ENCODE measurements around the gene BTLA.
"Not testable (repeated sequence)": the region's sequence is repeated elsewhere in the genome, so short reads cannot be mapped to it uniquely, and the experiment has no call there.

The BTLA gene

GRCh38 chr3:112476346-112476745 lies 22.9 kb downstream of the BTLA start:
- H3K9me3 ChIP-seq (ENCODE audit: control insufficient read depth, insufficient read depth, low read length) = no peaks in the 10 kb centered on the region
- peaks cover 7% of the 10 kb centered on the region for H3K4me1 ChIP-seq (ENCODE audit: insufficient read depth, low read length)
- H3K9ac ChIP-seq (ENCODE audit: low read depth, low read length) = no peak overlapping the region
- no peaks in the 10 kb centered on the region for H3K36me3 ChIP-seq (ENCODE audit: insufficient read depth, low read length)

GRCh38 chr3:112474796-112475195 lies 24.5 kb downstream of the BTLA start:
- Histone ChIP-seq H3K4me1 (ENCODE audit: insufficient read depth, low read length) (no peaks in the 10 kb centered on the region), H3K36me3 (ENCODE audit: insufficient read depth, low read length) (no peaks in the 10 kb centered on the region), H3K9ac (ENCODE audit: low read depth, low read length) (no peak overlapping the region), H3K9me3 (ENCODE audit: control insufficient read depth, insufficient read depth, low read length) (no peaks in the 10 kb centered on the region)

GRCh38 chr3:112472691-112473090 lies 26.6 kb downstream of the BTLA start:
- Histone ChIP-seq H3K36me3 (ENCODE audit: insufficient read depth, low read length) (no peaks in the 10 kb centered on the region), H3K9ac (ENCODE audit: low read depth, low read length) (no peak overlapping the region), H3K4me1 (ENCODE audit: insufficient read depth, low read length) (0 out of 2 replicates have a peak, but pooled peaks cover under 1% of the 10 kb centered on the region), H3K9me3 (ENCODE audit: control insufficient read depth, insufficient read depth, low read length) (no peaks in the 10 kb centered on the region)

GRCh38 chr3:112471596-112472325 lies 27.5 kb downstream of the BTLA start:
- H3K9ac ChIP-seq (ENCODE audit: low read depth, low read length) = no peak overlapping the region
- H3K36me3 ChIP-seq (ENCODE audit: insufficient read depth, low read length) = no peaks in the 10 kb centered on the region
- no peaks in the 10 kb centered on the region for H3K9me3 ChIP-seq (ENCODE audit: control insufficient read depth, insufficient read depth, low read length)
- H3K4me1 ChIP-seq (ENCODE audit: insufficient read depth, low read length) = peaks cover 6% of the 10 kb centered on the region; the same call in 1 of the 2 replicates

- H3K9me3 ChIP-seq (ENCODE audit: control insufficient read depth, insufficient read depth, low read length) = no peaks in the 10 kb centered on the region
- H3K9ac ChIP-seq (ENCODE audit: low read depth, low read length) = no peak overlapping the region
- no peaks in the 10 kb centered on the region for H3K36me3 ChIP-seq (ENCODE audit: insufficient read depth, low read length)
- H3K4me1 ChIP-seq (ENCODE audit: insufficient read depth, low read length) = peaks cover 14% of the 10 kb centered on the region
Measured at GRCh38 chr3:112470788-112471187, 28.5 kb downstream of the BTLA start.

GRCh38 chr3:112469671-112470070 lies 29.6 kb downstream of the BTLA start:
- peaks cover 18% of the 10 kb centered on the region for H3K4me1 ChIP-seq (ENCODE audit: insufficient read depth, low read length)
- H3K36me3 ChIP-seq (ENCODE audit: insufficient read depth, low read length) = no peaks in the 10 kb centered on the region

GRCh38 chr3:112467539-112467938 lies 31.7 kb downstream of the BTLA start:
- no peak overlapping the region for H3K9ac ChIP-seq (ENCODE audit: low read depth, low read length)
- H3K4me1 ChIP-seq (ENCODE audit: insufficient read depth, low read length) = peaks cover 21% of the 10 kb centered on the region
- H3K9me3 ChIP-seq (ENCODE audit: control insufficient read depth, insufficient read depth, low read length) = no peaks in the 10 kb centered on the region
- no peaks in the 10 kb centered on the region for H3K36me3 ChIP-seq (ENCODE audit: insufficient read depth, low read length)

More at GRCh38 chr3:112469671-112470070, 29.6 kb downstream of the BTLA start:
- no peaks in the 10 kb centered on the region for H3K9me3 ChIP-seq (ENCODE audit: control insufficient read depth, insufficient read depth, low read length)
- no peak overlapping the region for H3K9ac ChIP-seq (ENCODE audit: low read depth, low read length)

GRCh38 chr3:112466020-112466419 lies 33.3 kb downstream of the BTLA start:
- no peaks in the 10 kb centered on the region for H3K36me3 ChIP-seq (ENCODE audit: insufficient read depth, low read length)
- no peak overlapping the region for H3K9ac ChIP-seq (ENCODE audit: low read depth, low read length)
- peaks cover 21% of the 10 kb centered on the region for H3K4me1 ChIP-seq (ENCODE audit: insufficient read depth, low read length)
- H3K9me3 ChIP-seq (ENCODE audit: control insufficient read depth, insufficient read depth, low read length) = no peaks in the 10 kb centered on the region

GRCh38 chr3:112464264-112464663 lies 35.0 kb downstream of the BTLA start:
- Histone ChIP-seq H3K9ac (ENCODE audit: low read depth, low read length) (no peak overlapping the region; the same call in 1 of the 2 replicates), H3K9me3 (ENCODE audit: control insufficient read depth, insufficient read depth, low read length) (no peaks in the 10 kb centered on the region), H3K4me1 (ENCODE audit: insufficient read depth, low read length) (peaks cover 21% of the 10 kb centered on the region), H3K36me3 (ENCODE audit: insufficient read depth, low read length) (no peaks in the 10 kb centered on the region)

- Histone ChIP-seq H3K36me3 (ENCODE audit: insufficient read depth, low read length) (no peaks in the 10 kb centered on the region), H3K9me3 (ENCODE audit: control insufficient read depth, insufficient read depth, low read length) (no peaks in the 10 kb centered on the region), H3K4me1 (ENCODE audit: insufficient read depth, low read length) (peaks cover 21% of the 10 kb centered on the region), H3K9ac (ENCODE audit: low read depth, low read length) (no peak overlapping the region)
Measured at GRCh38 chr3:112463250-112463649, 36.0 kb downstream of the BTLA start.

GRCh38 chr3:112461787-112462186 lies 37.5 kb downstream of the BTLA start:
- H3K4me1 ChIP-seq (ENCODE audit: insufficient read depth, low read length) = peaks cover 15% of the 10 kb centered on the region
- H3K9me3 ChIP-seq (ENCODE audit: control insufficient read depth, insufficient read depth, low read length); H3K36me3 ChIP-seq (ENCODE audit: insufficient read depth, low read length); H3K9ac ChIP-seq (ENCODE audit: low read depth, low read length): not testable (repeated sequence)

- Histone ChIP-seq H3K9me3 (ENCODE audit: control insufficient read depth, insufficient read depth, low read length) (no peaks in the 10 kb centered on the region), H3K4me1 (ENCODE audit: insufficient read depth, low read length) (peaks cover 7% of the 10 kb centered on the region; the same call in 1 of the 2 replicates), H3K36me3 (ENCODE audit: insufficient read depth, low read length) (no peaks in the 10 kb centered on the region), H3K9ac (ENCODE audit: low read depth, low read length) (no peak overlapping the region)
Measured at GRCh38 chr3:112460519-112461195, 38.6 kb downstream of the BTLA start.

GRCh38 chr3:112459750-112460149 lies 39.5 kb downstream of the BTLA start:
- Histone ChIP-seq H3K9ac (ENCODE audit: low read depth, low read length) (no peak overlapping the region), H3K4me1 (ENCODE audit: insufficient read depth, low read length) (peaks cover 4% of the 10 kb centered on the region; the same call in 1 of the 2 replicates)

GRCh38 chr3:112456147-112456546 lies 43.1 kb downstream of the BTLA start:
- Histone ChIP-seq H3K9ac (ENCODE audit: low read depth, low read length) (no peak overlapping the region), H3K4me1 (ENCODE audit: insufficient read depth, low read length) (no peaks in the 10 kb centered on the region; the same call in 1 of the 2 replicates), H3K9me3 (ENCODE audit: control insufficient read depth, insufficient read depth, low read length) (no peaks in the 10 kb centered on the region)

More at GRCh38 chr3:112459750-112460149, 39.5 kb downstream of the BTLA start:
- Histone ChIP-seq H3K36me3 (ENCODE audit: insufficient read depth, low read length) (no peaks in the 10 kb centered on the region), H3K9me3 (ENCODE audit: control insufficient read depth, insufficient read depth, low read length) (no peaks in the 10 kb centered on the region)

GRCh38 chr3:112448939-112449338 lies 50.3 kb downstream of the BTLA start:
- Histone ChIP-seq H3K36me3 (ENCODE audit: insufficient read depth, low read length) (no peaks in the 10 kb centered on the region), H3K9me3 (ENCODE audit: control insufficient read depth, insufficient read depth, low read length) (no peaks in the 10 kb centered on the region; the same call in 1 of the 2 replicates), H3K4me1 (ENCODE audit: insufficient read depth, low read length) (no peaks in the 10 kb centered on the region; the same call in 1 of the 2 replicates), H3K9ac (ENCODE audit: low read depth, low read length) (no peak overlapping the region)

More at GRCh38 chr3:112456147-112456546, 43.1 kb downstream of the BTLA start:
- H3K36me3 ChIP-seq (ENCODE audit: insufficient read depth, low read length) = no peaks in the 10 kb centered on the region
